ENCODE measurements around the gene LETM1. TPM values are rescaled to one million over a fixed set of nuclear protein-coding genes. Genes with fewer than 3 reads are reported as not detected.
A peak's percentile ranks its signal among the peaks of the same experiment; 100 is the strongest.

The LETM1 gene
- total and polyA plus RNA-seq, 2 of the 13 experiments (the other 11 are each of a cell fraction or from before 2014, with no cell fraction given) = 9.7 to 41.6 TPM

GRCh38 chr4:1856071-1856942 is at the start of gene LETM1 (continued):
- TF ChIP-seq, protein P1, sequence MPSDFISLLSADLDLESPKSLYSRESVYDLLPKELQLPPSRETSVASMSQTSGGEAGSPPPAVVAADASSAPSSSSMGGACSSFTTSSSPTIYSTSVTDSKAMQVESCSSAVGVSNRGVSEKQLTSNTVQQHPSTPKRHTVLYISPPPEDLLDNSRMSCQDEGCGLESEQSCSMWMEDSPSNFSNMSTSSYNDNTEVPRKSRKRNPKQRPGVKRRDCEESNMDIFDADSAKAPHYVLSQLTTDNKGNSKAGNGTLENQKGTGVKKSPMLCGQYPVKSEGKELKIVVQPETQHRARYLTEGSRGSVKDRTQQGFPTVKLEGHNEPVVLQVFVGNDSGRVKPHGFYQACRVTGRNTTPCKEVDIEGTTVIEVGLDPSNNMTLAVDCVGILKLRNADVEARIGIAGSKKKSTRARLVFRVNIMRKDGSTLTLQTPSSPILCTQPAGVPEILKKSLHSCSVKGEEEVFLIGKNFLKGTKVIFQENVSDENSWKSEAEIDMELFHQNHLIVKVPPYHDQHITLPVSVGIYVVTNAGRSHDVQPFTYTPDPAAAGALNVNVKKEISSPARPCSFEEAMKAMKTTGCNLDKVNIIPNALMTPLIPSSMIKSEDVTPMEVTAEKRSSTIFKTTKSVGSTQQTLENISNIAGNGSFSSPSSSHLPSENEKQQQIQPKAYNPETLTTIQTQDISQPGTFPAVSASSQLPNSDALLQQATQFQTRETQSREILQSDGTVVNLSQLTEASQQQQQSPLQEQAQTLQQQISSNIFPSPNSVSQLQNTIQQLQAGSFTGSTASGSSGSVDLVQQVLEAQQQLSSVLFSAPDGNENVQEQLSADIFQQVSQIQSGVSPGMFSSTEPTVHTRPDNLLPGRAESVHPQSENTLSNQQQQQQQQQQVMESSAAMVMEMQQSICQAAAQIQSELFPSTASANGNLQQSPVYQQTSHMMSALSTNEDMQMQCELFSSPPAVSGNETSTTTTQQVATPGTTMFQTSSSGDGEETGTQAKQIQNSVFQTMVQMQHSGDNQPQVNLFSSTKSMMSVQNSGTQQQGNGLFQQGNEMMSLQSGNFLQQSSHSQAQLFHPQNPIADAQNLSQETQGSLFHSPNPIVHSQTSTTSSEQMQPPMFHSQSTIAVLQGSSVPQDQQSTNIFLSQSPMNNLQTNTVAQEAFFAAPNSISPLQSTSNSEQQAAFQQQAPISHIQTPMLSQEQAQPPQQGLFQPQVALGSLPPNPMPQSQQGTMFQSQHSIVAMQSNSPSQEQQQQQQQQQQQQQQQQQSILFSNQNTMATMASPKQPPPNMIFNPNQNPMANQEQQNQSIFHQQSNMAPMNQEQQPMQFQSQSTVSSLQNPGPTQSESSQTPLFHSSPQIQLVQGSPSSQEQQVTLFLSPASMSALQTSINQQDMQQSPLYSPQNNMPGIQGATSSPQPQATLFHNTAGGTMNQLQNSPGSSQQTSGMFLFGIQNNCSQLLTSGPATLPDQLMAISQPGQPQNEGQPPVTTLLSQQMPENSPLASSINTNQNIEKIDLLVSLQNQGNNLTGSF (CRISPR knock-in tag; IDR thresholded peaks at IDR 0.05) = no peak; the same call in 1 of the 2 replicates
- TF ChIP-seq ZNF589 (CRISPR knock-in tag; conservative IDR thresholded peaks at IDR 0.05) (peak; percentile 28; the same call in 1 of the 2 replicates), NR2C2 (CRISPR knock-in tag; IDR thresholded peaks at IDR 0.05; ENCODE audit: borderline replicate concordance) (peak; percentile 94), MAFG (CRISPR knock-in tag; IDR thresholded peaks at IDR 0.05) (no peak), ZFP62 (CRISPR knock-in tag; IDR thresholded peaks at IDR 0.05) (no peak), FOSL1 (CRISPR knock-in tag; IDR thresholded peaks at IDR 0.05; ENCODE audit: borderline replicate concordance) (no peak), CEBPG (CRISPR knock-in tag; IDR thresholded peaks at IDR 0.05) (no peak), SRSF4 (IDR thresholded peaks at IDR 0.05; ENCODE audit: low read depth, low read length, poor library complexity, severe bottlenecking) (no peak), MBNL3 (CRISPR knock-in tag; conservative IDR thresholded peaks at IDR 0.05) (no peak), MBD4 (IDR thresholded peaks at IDR 0.05; ENCODE audit: borderline replicate concordance, low read length) (no peak), ZNF703 (CRISPR knock-in tag; IDR thresholded peaks at IDR 0.05; ENCODE audit: borderline replicate concordance) (0 out of 2 replicates have a peak, but pooled peaks have one; percentile 13), PRDM4 (CRISPR knock-in tag; IDR thresholded peaks at IDR 0.05; ENCODE audit: borderline replicate concordance) (no peak), SMYD3 (CRISPR knock-in tag; IDR thresholded peaks at IDR 0.05) (peak; percentile 55; the same call in 1 of the 2 replicates), BRD4 (CRISPR knock-in tag; IDR thresholded peaks at IDR 0.05) (no peak; the same call in 1 of the 2 replicates)
- TF ChIP-seq, protein P2, sequence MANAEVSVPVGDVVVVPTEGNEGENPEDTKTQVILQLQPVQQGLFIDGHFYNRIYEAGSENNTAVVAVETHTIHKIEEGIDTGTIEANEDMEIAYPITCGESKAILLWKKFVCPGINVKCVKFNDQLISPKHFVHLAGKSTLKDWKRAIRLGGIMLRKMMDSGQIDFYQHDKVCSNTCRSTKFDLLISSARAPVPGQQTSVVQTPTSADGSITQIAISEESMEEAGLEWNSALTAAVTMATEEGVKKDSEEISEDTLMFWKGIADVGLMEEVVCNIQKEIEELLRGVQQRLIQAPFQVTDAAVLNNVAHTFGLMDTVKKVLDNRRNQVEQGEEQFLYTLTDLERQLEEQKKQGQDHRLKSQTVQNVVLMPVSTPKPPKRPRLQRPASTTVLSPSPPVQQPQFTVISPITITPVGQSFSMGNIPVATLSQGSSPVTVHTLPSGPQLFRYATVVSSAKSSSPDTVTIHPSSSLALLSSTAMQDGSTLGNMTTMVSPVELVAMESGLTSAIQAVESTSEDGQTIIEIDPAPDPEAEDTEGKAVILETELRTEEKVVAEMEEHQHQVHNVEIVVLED (CRISPR knock-in tag; IDR thresholded peaks at IDR 0.05; ENCODE audit: borderline replicate concordance) = peak; percentile 96
- TF ChIP-seq, protein P3, sequence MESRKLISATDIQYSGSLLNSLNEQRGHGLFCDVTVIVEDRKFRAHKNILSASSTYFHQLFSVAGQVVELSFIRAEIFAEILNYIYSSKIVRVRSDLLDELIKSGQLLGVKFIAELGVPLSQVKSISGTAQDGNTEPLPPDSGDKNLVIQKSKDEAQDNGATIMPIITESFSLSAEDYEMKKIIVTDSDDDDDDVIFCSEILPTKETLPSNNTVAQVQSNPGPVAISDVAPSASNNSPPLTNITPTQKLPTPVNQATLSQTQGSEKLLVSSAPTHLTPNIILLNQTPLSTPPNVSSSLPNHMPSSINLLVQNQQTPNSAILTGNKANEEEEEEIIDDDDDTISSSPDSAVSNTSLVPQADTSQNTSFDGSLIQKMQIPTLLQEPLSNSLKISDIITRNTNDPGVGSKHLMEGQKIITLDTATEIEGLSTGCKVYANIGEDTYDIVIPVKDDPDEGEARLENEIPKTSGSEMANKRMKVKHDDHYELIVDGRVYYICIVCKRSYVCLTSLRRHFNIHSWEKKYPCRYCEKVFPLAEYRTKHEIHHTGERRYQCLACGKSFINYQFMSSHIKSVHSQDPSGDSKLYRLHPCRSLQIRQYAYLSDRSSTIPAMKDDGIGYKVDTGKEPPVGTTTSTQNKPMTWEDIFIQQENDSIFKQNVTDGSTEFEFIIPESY (CRISPR knock-in tag; IDR thresholded peaks at IDR 0.05) = no peak
